Activated CD4-positive, CD25-positive, alpha-beta regulatory T cell (primary cell): ENCODE results near the gene CTAGE8.
"Not testable (repeated sequence)": the region's sequence is repeated elsewhere in the genome, so short reads cannot be mapped to it uniquely, and the experiment has no call there.

ENCODE experiments used
- DNase-seq, 4 experiments: peaks; one replicate each; lab custom pipeline; 2025; lab: John Stamatoyannopoulos, UW

Gene CTAGE8

DNA sequence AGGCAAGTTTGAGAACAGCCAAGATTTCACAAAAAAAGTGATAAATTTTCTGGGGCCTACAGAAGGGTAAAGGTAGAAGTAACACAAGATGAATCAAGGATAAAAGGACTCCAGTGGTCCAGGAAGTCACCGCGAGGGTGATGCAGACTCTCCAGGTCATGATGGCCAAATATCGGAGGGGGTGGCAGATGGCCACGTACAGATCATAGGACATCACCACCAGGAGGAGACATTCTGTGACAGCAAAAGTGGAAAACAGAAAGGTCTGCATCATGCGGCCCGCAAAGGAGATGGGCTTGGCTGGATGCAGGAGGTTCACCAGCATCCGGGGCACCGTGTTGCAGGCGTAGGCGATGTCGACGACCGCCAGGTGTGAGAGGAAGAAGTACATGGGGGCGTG is 10.0 kb downstream of the CTAGE8 start:
- not testable (repeated sequence) for DNase-seq

DNA sequence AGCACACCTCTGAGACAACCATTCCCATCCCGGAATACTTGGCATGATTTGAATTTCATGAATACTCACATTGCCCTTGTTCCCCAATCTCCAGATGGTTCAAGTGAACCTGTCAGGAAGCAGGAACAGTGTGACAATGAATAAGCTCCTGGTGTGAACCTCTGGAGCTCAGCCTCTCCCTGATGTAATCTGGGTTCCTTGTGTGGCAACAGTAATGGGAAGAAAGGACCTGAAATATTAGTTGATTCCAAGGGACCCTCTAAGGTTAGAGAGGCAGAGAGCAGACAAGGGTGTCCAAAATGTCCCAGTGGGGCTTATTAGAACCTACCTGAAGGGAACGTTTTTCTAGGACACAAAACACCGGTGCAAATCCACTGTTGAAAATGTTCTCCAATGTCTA is 13.0 kb downstream of the CTAGE8 start:
- no peak for DNase-seq

DNA sequence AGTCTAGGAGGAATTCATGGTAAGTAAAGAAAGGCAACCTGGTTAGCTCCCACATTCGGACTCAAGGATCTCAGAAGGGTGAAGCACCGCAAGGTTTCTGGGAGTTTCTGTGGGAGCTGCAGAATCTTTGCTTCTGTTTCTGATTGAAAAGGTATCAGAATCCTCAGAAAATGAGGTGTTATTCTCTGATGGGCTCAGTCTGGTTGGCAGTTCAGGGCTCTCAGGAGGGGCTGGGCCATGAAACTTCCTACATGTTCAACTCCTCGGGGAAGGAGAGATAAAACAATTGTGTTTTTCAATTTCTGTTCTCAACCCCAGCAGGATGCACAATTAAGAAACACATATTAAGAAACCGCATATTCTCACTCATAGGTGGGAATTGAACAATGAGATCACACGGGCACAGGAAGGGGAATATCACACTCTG is 13.6 kb downstream of the CTAGE8 start:
- no peak for DNase-seq

DNA sequence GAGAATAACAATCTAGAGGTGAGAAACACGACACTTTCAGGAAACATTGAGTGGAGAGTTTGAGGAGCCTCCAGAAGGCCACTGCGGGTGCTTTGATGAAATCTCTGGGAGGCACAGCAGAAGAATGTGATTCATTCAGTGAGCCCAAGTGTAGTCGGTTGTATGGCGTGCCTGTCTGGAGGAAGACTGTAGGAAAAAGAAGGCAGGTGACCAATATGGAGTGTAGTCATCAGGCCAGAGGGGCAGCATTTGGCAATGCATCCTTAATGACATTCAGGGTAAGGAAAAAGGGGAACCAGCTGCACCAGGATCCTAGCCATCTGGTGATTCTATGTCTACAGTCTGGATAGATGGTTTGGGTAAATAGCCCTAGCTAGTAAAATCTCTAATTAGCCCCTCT is 16.8 kb downstream of the CTAGE8 start:
- DNase-seq: not testable (repeated sequence)

GRCh38 chr7:144247674-144248330 is 21.3 kb downstream of the CTAGE8 start:
- DNase-seq: not testable (repeated sequence)

DNA sequence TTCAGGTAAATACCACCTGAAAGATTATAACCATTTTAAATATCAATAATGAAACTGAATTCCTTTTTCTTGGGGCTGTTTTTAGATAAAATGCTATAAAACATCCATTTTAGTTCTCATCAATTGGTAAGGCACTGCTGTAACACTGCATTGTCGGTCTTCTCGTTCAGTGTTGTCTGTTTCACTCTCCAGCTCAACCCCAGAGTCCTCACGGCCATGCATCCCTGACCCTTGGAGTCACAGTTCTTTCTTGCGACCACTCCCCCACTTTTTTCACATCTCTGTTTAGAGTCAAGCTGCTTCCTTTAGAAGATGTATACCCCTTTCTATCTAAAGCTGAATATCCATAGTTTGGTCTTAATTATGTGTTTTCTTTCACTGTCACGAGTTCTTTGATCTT is 22.1 kb downstream of the CTAGE8 start:
- DNase-seq: not testable (repeated sequence)

DNA sequence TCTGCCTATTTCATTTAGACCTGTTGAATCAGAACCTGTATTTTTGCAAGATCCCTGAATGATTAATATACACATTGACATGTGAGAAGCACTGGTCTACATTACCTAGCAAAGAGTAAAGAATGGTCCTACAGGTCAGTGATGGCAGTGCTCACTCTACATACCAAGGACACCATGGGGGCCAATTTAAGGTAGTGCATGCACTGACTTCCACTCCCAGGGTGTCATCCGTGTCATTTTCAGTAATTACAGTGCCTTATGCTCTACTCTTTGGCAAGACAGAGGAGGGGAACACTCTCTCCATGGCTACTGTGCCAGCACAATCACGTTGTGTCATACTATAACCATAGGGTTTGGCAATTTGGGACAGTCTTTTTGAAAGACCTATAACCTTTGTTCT is 23.7 kb downstream of the CTAGE8 start:
- not testable (repeated sequence) for DNase-seq

DNA sequence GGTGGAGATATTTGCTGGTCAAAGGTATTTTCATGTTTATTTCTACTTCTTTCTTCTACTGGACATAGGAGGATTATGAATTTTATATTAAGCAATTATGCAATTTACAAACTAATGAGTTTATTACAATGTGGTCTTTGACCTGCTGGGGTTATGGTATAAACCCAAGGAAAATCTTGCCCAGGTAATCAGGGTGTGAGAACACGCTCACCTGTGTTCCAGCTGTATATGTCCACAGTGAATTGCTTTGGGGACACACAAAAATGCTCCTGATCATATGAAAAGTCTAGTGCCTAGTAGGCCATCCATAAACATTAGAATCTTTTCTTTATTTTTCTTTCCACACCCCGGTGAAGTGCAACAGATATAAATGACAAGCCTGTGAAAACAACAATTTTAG is 29.7 kb downstream of the CTAGE8 start, which contains the start of gene OR2A42:
TSS of gene OR2A42 (minus strand) at position 241 of the 400 bp plus-strand sequence. CDS start 6,762 bp downstream, outside the sequence.
- not testable (repeated sequence) for DNase-seq

DNA sequence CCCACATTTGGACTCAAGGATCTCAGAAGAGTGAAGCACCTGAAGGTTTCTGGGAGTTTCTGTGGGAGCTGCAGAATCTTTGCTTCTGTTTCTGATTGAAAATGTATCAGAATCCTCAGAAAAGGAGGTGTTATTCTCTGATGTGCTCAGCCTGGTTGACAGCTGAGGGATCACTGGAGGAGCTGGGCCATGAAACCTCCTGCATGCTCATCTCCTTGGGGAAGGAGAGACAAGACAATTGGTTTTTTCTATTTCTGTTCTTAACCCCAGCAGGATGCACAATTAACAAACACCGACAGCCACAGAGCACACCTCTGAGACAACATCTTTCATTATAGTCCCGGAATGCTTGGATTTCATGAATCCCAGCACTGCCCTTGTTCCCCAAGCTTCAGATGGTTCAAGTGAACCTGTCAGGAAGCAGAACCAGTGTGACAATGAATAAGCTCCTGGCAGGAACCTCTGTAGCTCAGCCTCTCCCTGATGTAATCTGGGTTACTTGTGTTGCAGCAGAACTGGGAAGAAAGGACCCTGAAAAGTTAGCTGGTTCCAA is 30.5 kb downstream of the CTAGE8 start:
- DNase-seq: not testable (repeated sequence)

DNA sequence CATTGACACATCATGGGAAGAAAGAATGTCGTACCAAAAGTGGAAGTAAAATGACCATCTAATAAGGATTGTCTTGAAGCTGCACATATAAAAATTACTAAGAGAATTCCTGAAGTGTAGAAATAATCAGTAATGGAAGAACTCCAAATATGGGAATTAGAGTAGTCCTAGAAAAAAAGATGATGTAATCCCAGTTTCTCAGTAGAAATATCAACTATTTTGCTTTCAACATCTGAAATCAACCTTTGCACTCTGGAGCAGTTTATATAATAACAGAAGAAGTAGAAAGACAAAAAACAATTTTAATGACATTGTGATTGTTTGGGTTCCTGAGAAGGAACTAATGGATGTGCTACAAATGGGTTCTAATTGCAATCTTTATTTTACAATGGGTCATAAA is 36.0 kb downstream of the CTAGE8 start:
- DNase-seq: not testable (repeated sequence)

DNA sequence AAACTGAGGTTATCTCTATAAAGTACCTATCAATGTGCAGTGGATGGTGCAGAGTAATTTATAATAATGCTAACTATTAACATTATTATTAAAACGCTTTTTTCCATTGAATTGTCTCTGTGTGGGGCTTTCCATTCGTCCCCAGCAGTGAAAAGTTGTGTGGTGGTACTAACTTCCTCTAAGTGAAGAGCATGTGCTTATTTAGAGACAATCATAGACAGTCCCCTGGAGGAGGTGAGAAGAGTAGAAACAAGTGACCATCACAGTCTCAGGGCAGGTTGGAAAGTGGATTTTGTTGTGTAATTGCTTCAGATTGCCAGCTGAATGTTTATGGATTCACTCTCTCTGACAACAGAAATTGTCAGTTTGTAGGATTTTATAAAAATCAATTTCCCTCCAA is 38.1 kb downstream of the CTAGE8 start:
- DNase-seq: not testable (repeated sequence)

DNA sequence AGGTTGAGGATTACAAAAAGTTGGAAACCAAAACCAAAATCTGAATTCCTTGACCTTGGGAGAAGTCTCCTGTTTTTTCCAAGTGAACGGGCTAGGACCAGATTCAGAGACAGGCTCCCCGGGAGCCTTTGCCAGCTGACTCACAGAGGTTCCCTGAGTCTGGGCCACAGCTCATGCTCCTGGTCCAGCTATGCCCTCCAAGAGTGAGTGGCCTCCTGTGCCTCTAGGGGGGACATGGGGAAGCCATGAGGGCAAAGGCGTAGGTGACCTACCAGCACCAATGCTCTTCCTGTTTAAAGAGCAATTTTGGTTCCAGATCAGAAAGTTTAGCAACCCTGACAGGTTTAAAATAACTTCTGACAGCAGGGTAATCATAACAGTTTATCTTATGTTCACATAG is 40.3 kb downstream of the CTAGE8 start:
- not testable (repeated sequence) for DNase-seq

- not testable (repeated sequence) for DNase-seq
These were observed 42.2 kb downstream of the CTAGE8 start for GRCh38 chr7:144226866-144227265.

- not testable (repeated sequence) for DNase-seq
These were observed 45.4 kb downstream of the CTAGE8 start for GRCh38 chr7:144223675-144224074.

DNA sequence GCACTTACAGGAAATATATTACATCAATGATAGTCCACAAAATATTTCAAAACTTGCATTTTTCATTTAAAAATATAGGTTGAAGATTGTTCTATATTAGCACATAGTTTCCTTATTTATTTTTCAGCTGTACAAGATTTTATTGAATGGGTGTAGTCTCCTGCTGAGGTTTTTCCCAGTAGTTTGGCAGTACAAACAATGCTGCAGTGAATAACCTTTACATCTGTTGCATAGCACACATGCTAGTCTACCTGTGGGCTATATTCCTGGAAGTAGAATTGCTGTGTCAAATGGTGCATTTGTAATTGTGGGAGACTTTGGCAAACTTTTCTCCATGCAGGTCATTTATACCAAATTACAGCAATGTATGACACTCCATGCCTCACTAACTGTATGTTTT is 48.6 kb downstream of the CTAGE8 start:
- DNase-seq: not testable (repeated sequence)

DNA sequence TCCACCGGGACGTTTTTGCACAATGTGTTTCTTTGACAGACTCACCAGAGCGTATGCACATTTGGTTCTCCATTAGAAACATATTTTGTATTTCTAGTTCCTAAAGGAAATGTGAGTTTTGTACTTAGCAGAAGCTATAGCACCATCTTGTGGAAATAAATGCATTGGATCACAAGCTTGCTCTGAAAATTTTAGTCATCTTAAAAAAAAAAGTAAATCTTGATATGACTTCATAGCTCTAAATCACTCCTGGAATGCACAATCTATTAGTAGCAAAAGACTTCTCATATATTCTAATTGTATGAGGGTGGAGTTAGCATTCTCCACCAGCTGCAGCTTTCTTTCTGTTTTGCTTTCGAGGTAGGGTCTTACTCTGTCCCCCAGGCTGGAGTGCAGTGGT is 49.9 kb downstream of the CTAGE8 start:
- DNase-seq: not testable (repeated sequence)

GRCh38 chr7:144218581-144218980 is 50.5 kb downstream of the CTAGE8 start:
- DNase-seq: not testable (repeated sequence)

DNA sequence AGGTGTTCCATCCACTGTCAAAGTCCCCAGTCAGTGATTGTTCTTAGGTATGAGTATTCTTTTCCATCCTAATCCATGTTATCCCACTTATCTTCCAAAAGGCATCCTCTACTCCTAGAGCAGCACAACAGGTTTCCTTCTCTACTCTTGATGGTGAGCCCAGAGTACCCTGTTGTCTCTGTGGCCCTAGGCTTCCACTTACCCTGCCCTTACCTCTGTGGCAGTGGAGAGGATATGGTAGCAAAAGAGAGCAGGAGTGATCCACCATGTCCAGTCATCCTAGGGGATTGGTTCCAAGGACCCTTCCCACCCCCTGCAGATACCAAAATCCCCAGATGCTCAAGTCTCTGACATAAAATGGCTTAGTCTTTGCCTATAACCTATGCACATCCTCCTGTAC is 51.9 kb downstream of the CTAGE8 start:
- not testable (repeated sequence) for DNase-seq
